OCI-LY7 (cell line): ENCODE measurements around the gene XPO1.

Experiments used
- EZH2phosphoT487 ChIP-seq: fragments of 200-600 bp; sonication (generic); IDR thresholded peaks from 2 replicates; pipeline ENCODE4 v1.6.1; 2018; ENCODE audit warnings: low read depth, borderline replicate concordance, mild to moderate bottlenecking, mixed run types, antibody characterized with exemption, low read length, moderate library complexity, mixed read lengths
- TF ChIP-seq, protein P1 (sequence below): fragments of 200-600 bp; sonication (generic); conservative IDR thresholded peaks from 2 replicates; pipeline ENCODE4 v1.5.1; 2014; ENCODE audit warnings: mild to moderate bottlenecking, antibody characterized with exemption, low read length, moderate library complexity, mixed read lengths

DNA sequence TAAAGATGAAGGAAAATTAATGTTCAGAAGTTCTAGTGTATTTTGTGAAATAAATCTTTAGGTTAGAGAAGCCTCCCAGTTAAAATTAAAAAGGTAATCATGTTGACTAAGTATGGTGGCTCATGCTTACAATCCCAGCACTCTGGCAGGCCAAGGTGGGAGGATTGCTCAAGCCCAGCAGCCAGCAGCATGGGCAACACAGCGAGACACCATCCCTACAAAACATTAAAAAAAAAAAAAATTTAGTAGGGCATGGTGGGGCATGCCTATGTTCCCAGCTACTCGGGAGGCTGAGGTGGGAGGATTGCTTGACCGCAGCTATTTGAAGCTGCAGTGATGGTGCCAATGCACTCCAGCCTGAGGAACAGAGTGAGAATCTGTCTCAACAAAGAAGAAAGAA lies 17.9 kb downstream of the XPO1 start:
- TF ChIP-seq, protein P1, sequence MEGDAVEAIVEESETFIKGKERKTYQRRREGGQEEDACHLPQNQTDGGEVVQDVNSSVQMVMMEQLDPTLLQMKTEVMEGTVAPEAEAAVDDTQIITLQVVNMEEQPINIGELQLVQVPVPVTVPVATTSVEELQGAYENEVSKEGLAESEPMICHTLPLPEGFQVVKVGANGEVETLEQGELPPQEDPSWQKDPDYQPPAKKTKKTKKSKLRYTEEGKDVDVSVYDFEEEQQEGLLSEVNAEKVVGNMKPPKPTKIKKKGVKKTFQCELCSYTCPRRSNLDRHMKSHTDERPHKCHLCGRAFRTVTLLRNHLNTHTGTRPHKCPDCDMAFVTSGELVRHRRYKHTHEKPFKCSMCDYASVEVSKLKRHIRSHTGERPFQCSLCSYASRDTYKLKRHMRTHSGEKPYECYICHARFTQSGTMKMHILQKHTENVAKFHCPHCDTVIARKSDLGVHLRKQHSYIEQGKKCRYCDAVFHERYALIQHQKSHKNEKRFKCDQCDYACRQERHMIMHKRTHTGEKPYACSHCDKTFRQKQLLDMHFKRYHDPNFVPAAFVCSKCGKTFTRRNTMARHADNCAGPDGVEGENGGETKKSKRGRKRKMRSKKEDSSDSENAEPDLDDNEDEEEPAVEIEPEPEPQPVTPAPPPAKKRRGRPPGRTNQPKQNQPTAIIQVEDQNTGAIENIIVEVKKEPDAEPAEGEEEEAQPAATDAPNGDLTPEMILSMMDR: no peak
- no peak for TF ChIP-seq EZH2phosphoT487
